ENCODE results near the gene HIVEP1.

GRCh38 chr6:12173661-12174060, 161.5 kb downstream of the HIVEP1 start:
- TF ChIP-seq SMAD3 (CRISPR knock-in tag; IDR thresholded peaks at IDR 0.05; ENCODE audit: borderline replicate concordance) (no peak), CTCF (IDR thresholded peaks at IDR 0.05) (no peak), TP53 (CRISPR knock-in tag; IDR thresholded peaks at IDR 0.05) (no peak), MAX (CRISPR knock-in tag; IDR thresholded peaks at IDR 0.05) (no peak), GRHL2 (CRISPR knock-in tag; IDR thresholded peaks at IDR 0.05; ENCODE audit: insufficient replicate concordance, severe bottlenecking) (no peak), GABPB1 (CRISPR knock-in tag; IDR thresholded peaks at IDR 0.05) (no peak), USF2 (CRISPR knock-in tag; IDR thresholded peaks at IDR 0.05) (no peak), USF1 (CRISPR knock-in tag; IDR thresholded peaks at IDR 0.05) (no peak), SP1 (CRISPR knock-in tag; conservative IDR thresholded peaks at IDR 0.05) (no peak), ATF3 (CRISPR knock-in tag; conservative IDR thresholded peaks at IDR 0.05) (no peak), CREB1 (CRISPR knock-in tag; IDR thresholded peaks at IDR 0.05) (no peak)

All from WTC11 (cell line).